Measurements from ENCODE around the gene CNOT4.

CNOT4 gene

GRCh38 chr7:135425036-135425435, 84.9 kb downstream of the CNOT4 start:
- Histone ChIP-seq H3K36me3 (replicated peaks) (no peaks in the 10 kb centered on the region), H3K4me1 (no peaks in the 10 kb centered on the region; the same call in 1 of the 2 replicates), H3K4me3 (no peak overlapping the region), H3K27me3 (ENCODE audit: low read depth) (no peaks in the 10 kb centered on the region), H3K9me3 (no peaks in the 10 kb centered on the region)
- DNase-seq (ENCODE audit: low spot score in 2 of 2) = no peak
- in situ Hi-C loops (cut with MboI; ENCODE audit: low sequenced_read_pairs) = no loop called here

GRCh38 chr7:135420786-135421185, 89.1 kb downstream of the CNOT4 start:
- in situ Hi-C loops (cut with MboI; ENCODE audit: low sequenced_read_pairs) = no loop called here
- no peak for DNase-seq (ENCODE audit: low spot score in 2 of 2)
- H3K27me3 ChIP-seq (ENCODE audit: low read depth) = no peaks in the 10 kb centered on the region
- no peaks in the 10 kb centered on the region for H3K36me3 ChIP-seq (replicated peaks)
- H3K4me3 ChIP-seq = no peak overlapping the region
- H3K4me1 ChIP-seq = no peaks in the 10 kb centered on the region; the same call in 1 of the 2 replicates
- no peaks in the 10 kb centered on the region for H3K9me3 ChIP-seq

DNA sequence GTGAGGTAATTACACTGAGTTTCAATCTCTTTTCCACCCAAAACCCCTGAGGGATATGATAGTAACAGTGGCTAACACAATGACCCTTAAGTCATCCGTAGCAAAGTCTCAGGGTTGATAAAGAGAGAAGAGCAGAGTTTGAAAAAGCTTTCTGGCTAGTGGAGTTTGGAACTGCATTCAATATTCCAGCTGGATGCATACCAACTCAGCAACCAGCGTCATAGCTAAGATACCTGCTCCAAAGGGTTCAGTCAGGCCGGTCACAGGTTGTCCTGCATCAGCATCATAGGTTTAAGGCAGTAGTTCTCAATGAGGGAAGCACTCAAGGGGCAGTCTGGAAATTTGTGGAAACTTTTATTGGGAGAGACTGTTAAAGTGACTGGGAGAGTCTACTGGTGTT, 93.5 kb downstream of the CNOT4 start:
- H3K36me3 ChIP-seq (replicated peaks) = no peaks in the 10 kb centered on the region
- no peaks in the 10 kb centered on the region for H3K4me1 ChIP-seq
- H3K9me3 ChIP-seq = no peaks in the 10 kb centered on the region
- no peaks in the 10 kb centered on the region for H3K27me3 ChIP-seq (ENCODE audit: low read depth)
- in situ Hi-C loops (cut with MboI; ENCODE audit: low sequenced_read_pairs) = no loop called here
- no peak overlapping the region for H3K4me3 ChIP-seq
- DNase-seq (ENCODE audit: low spot score in 2 of 2) = no peak

- DNase-seq (ENCODE audit: low spot score in 2 of 2) = peak; percentile 52 to 66
- Histone ChIP-seq H3K4me1 (no peaks in the 10 kb centered on the region), H3K4me3 (no peak overlapping the region), H3K9me3 (no peaks in the 10 kb centered on the region), H3K27me3 (ENCODE audit: low read depth) (no peaks in the 10 kb centered on the region), H3K36me3 (replicated peaks) (no peaks in the 10 kb centered on the region)
- in situ Hi-C loops (cut with MboI; ENCODE audit: low sequenced_read_pairs) = no loop called here
Measured at GRCh38 chr7:135414850-135415439, 95.0 kb downstream of the CNOT4 start.

DNA sequence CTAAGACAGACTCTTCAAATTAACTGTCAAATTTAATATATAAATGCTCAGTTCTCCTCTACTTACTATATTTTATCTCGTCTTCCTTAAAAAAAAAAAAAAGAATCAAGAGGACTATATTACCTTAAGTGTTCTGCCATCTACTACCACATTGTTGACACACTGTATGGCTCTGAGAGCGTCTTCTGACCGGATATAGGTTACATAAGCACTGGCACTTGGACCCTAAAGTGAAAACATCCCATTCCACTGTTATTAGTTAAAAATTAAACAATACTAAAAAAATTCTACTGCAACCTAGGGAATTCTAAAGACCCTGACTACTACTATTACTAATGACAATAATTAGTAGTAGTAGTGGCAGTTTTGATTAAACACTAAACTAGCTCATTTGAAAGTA, 95.7 kb downstream of the CNOT4 start:
- Histone ChIP-seq H3K4me1 (no peaks in the 10 kb centered on the region), H3K36me3 (replicated peaks) (no peaks in the 10 kb centered on the region), H3K9me3 (no peaks in the 10 kb centered on the region), H3K27me3 (ENCODE audit: low read depth) (no peaks in the 10 kb centered on the region), H3K4me3 (no peak overlapping the region)
- DNase-seq (ENCODE audit: low spot score in 2 of 2) = no peak
- in situ Hi-C loops (cut with MboI; ENCODE audit: low sequenced_read_pairs) = no loop called here

- Histone ChIP-seq H3K36me3 (replicated peaks) (no peaks in the 10 kb centered on the region), H3K4me1 (no peaks in the 10 kb centered on the region), H3K27me3 (ENCODE audit: low read depth) (no peaks in the 10 kb centered on the region), H3K4me3 (no peak overlapping the region), H3K9me3 (no peaks in the 10 kb centered on the region)
- no peak for DNase-seq (ENCODE audit: low spot score in 2 of 2)
- in situ Hi-C loops (cut with MboI; ENCODE audit: low sequenced_read_pairs) = no loop called here
Measured at GRCh38 chr7:135411098-135411497, 98.8 kb downstream of the CNOT4 start.

GRCh38 chr7:135410543-135410942, 99.4 kb downstream of the CNOT4 start:
- in situ Hi-C loops (cut with MboI; ENCODE audit: low sequenced_read_pairs) = no loop called here
- H3K9me3 ChIP-seq = no peaks in the 10 kb centered on the region
- no peaks in the 10 kb centered on the region for H3K4me1 ChIP-seq
- no peaks in the 10 kb centered on the region for H3K27me3 ChIP-seq (ENCODE audit: low read depth)
- no peak for DNase-seq (ENCODE audit: low spot score in 2 of 2)
- no peaks in the 10 kb centered on the region for H3K36me3 ChIP-seq (replicated peaks)
- H3K4me3 ChIP-seq = no peak overlapping the region

- in situ Hi-C loops (cut with MboI; ENCODE audit: low sequenced_read_pairs) = no loop called here
- Histone ChIP-seq H3K4me1 (no peaks in the 10 kb centered on the region), H3K27me3 (ENCODE audit: low read depth) (no peaks in the 10 kb centered on the region)
Measured at GRCh38 chr7:135409845-135410542, 99.9 kb downstream of the CNOT4 start.

DNA sequence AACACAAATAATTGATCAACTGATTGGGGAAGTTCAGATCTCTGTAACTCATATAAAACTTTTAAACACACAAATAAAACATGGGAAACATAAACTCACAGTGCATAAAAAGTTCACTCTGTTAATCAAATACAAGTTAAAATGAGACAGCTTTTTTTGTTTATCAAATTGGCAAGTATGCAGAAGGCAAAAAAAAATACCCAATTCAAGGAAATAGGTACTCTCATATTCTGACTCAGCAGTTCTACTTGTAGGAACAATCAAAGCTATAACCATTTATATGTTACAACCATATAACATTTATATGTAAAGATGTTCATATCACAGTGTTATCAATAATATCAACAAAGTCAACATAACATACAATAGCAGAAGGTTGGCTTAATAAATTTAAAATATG, 102.0 kb downstream of the CNOT4 start:
- H3K27me3 ChIP-seq (ENCODE audit: low read depth) = no peaks in the 10 kb centered on the region
- H3K9me3 ChIP-seq = no peaks in the 10 kb centered on the region
- no peaks in the 10 kb centered on the region for H3K36me3 ChIP-seq (replicated peaks)
- in situ Hi-C loops (cut with MboI; ENCODE audit: low sequenced_read_pairs) = no loop called here
- no peak for DNase-seq (ENCODE audit: low spot score in 2 of 2)
- no peaks in the 10 kb centered on the region for H3K4me1 ChIP-seq
- H3K4me3 ChIP-seq = no peak overlapping the region

More at GRCh38 chr7:135409845-135410542, 99.9 kb downstream of the CNOT4 start:
- H3K4me3 ChIP-seq = no peak overlapping the region
- H3K9me3 ChIP-seq = no peaks in the 10 kb centered on the region
- no peak for DNase-seq (ENCODE audit: low spot score in 2 of 2)
- H3K36me3 ChIP-seq (replicated peaks) = no peaks in the 10 kb centered on the region

- Histone ChIP-seq H3K36me3 (replicated peaks) (no peaks in the 10 kb centered on the region), H3K27me3 (ENCODE audit: low read depth) (no peaks in the 10 kb centered on the region), H3K9me3 (no peaks in the 10 kb centered on the region), H3K4me3 (no peak overlapping the region), H3K4me1 (no peaks in the 10 kb centered on the region)
- in situ Hi-C loops (cut with MboI; ENCODE audit: low sequenced_read_pairs) = no loop called here
- no peak for DNase-seq (ENCODE audit: low spot score in 2 of 2)
Measured at GRCh38 chr7:135406918-135407317, 103.0 kb downstream of the CNOT4 start.

GRCh38 chr7:135405969-135406368, 103.9 kb downstream of the CNOT4 start:
- in situ Hi-C loops (cut with MboI; ENCODE audit: low sequenced_read_pairs) = no loop called here
- DNase-seq (ENCODE audit: low spot score in 2 of 2) = no peak
- Histone ChIP-seq H3K4me3 (no peak overlapping the region), H3K27me3 (ENCODE audit: low read depth) (no peaks in the 10 kb centered on the region), H3K4me1 (no peaks in the 10 kb centered on the region), H3K9me3 (no peaks in the 10 kb centered on the region), H3K36me3 (replicated peaks) (no peaks in the 10 kb centered on the region)

DNA sequence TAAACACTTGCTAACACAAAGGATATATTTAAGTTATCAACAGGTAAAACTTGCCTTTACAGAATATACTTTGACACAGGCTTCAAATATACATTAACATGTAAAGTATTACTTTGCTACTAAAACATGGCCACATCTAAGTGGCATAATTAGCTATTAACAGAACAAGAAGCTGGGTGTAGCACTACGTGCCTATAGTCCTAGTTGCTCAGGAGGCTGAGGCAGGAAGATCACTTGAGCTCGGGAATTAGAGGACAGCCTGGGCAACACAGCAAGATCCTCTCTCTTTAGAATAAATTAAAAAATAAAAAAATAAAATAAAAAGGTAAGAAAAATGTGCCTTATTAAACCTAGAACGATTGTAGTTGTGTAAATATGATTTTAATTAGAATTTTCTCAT, 106.6 kb downstream of the CNOT4 start:
- Histone ChIP-seq H3K36me3 (replicated peaks) (no peaks in the 10 kb centered on the region), H3K9me3 (no peaks in the 10 kb centered on the region), H3K4me1 (no peaks in the 10 kb centered on the region), H3K27me3 (ENCODE audit: low read depth) (no peaks in the 10 kb centered on the region), H3K4me3 (no peak overlapping the region)
- in situ Hi-C loops (cut with MboI; ENCODE audit: low sequenced_read_pairs) = no loop called here
- no peak for DNase-seq (ENCODE audit: low spot score in 2 of 2)

GRCh38 chr7:135397689-135398088, 112.2 kb downstream of the CNOT4 start:
- H3K9me3 ChIP-seq = no peaks in the 10 kb centered on the region
- H3K27me3 ChIP-seq (ENCODE audit: low read depth) = no peaks in the 10 kb centered on the region
- 0 out of 2 replicates have a peak, but pooled peaks cover 5% of the 10 kb centered on the region for H3K36me3 ChIP-seq (replicated peaks)
- H3K4me1 ChIP-seq = no peaks in the 10 kb centered on the region
- no peak for DNase-seq (ENCODE audit: low spot score in 2 of 2)
- H3K4me3 ChIP-seq = no peak overlapping the region
- in situ Hi-C loops (cut with MboI; ENCODE audit: low sequenced_read_pairs) = no loop called here

DNA sequence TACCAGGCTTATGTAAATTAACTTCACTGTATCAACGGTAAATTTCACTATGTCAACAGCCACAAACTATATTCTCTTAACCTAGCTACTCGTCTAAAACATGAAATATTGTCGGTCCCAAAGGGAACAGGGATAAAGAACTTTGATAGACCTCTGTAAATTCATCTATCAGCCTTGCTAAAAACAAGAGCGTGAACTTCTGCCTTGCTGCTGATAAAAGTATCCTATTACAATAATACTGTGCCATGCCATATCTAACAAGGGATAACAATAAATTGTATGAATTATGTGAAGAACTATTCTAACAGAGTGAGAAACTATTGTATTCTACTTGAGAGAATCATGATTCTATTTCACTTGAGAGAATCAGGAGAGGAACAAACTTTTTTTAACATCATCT, 117.2 kb downstream of the CNOT4 start:
- in situ Hi-C loops (cut with MboI; ENCODE audit: low sequenced_read_pairs) = no loop called here

More for the DNA sequence above, 117.2 kb downstream of the CNOT4 start:
- Histone ChIP-seq H3K9me3 (no peaks in the 10 kb centered on the region), H3K27me3 (ENCODE audit: low read depth) (no peaks in the 10 kb centered on the region), H3K36me3 (replicated peaks) (0 out of 2 replicates have a peak, but pooled peaks cover 5% of the 10 kb centered on the region), H3K4me3 (no peak overlapping the region), H3K4me1 (peaks cover 20% of the 10 kb centered on the region)
- DNase-seq (ENCODE audit: low spot score in 2 of 2) = no peak

Measured in HAP-1 (cell line).